GDM1 (cell line): ENCODE data around the gene CCL8.
A peak's percentile ranks its signal among the peaks of the same experiment; 100 is the strongest.
"Not testable (repeated sequence)": the region's sequence is repeated elsewhere in the genome, so short reads cannot be mapped to it uniquely, and the experiment has no call there.

Source experiments
- DNase-seq: peaks from one replicate; lab custom pipeline; 2025; lab: John Stamatoyannopoulos, UW

Gene CCL8

DNA sequence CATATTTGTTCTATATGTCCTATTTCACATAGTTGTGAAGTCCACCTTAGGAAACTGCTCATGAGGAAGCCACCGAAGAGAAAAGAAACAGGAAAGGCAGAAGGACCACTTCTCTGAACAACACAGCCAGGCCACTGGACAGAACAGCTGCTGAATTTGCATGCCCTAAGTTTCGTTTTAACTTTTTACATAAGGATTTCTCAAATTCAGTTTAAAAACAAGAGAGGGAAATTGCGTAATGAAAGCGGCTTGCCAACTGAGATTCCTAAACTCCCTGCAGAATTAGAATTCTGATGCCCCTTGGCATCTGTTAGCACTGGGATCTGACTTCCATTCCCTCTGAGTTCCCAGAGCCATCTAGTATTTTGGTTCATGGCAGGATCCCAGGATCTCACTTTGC is 5.0 kb upstream of the CCL8 start:
- DNase-seq: no peak

GRCh38 chr17:34318474-34318873 is 761 bp upstream of the CCL8 start:
- DNase-seq: no peak

GRCh38 chr17:34321964-34322363 is 2.7 kb downstream of the CCL8 start:
- DNase-seq: no peak

DNA sequence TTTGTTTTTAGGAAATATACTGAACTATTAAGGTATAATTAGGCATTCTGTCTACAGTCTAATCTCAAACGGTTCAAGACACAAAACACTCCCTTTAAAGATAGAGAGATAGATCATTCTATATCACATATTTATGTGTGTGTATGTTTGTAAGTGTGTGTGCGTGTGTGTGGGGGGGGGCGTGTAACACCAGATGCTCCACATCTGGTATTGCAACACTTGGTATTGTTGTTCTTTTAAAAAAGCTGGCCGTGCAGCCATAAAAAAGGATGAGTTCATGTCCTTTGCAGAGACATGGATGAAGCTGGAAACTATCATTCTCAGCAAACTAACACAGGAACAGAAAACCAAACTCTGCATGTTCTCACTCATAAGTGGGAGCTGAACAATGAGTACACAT is 8.3 kb downstream of the CCL8 start:
- not testable (repeated sequence) for DNase-seq

DNA sequence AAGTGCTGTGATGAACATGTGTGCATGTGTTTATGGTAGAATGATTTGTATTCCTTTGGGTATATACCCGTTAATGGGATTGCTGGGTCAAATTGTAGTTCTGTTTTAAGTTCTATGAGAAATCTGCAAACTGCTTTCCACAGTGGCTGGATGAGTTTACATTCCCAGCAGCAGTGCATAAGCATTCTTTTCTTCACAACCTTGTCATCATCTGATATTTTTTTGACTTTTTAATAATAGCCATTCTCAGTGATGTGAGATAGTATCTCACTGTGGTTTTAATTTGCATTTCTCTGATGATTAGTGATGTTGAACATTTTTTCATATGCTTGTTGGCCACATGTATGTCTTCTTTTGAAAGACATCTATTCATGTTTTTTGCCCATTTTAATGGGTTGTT is 18.5 kb downstream of the CCL8 start:
- no peak for DNase-seq

DNA sequence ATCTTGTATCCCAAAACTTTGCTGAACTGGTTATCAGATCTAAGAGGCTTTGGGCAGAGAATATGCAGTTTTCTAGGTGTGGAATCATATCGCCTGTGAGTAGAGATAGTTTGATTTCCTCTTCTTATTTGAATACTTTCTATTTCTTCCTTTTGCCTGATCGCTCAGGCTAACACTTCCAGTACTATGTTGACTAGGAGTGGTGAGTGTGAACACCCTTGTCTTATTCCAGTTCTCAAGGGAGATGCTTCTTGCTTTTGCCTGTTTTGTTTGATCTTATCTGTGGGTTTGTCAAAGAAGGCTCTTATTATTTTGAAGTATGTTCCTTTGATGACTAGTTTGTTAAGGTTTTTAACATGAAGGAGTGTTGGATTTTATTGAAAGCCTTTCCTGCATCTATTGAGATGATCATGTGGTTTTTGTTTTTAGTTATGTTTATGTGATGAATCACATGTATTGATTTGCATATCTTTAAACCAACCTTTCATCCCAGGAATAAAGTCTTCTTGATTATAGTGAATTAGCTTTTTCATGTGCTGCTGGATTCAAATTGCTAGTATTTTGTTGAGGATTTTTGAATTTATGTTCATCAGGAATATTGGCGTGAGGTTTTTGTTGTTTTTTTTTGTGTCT is 20.0 kb downstream of the CCL8 start:
- no peak for DNase-seq

- no peak for DNase-seq
Measured at GRCh38 chr17:34341916-34342315, 22.7 kb downstream of the CCL8 start.

- DNase-seq: no peak
Measured at GRCh38 chr17:34347063-34347462, 27.8 kb downstream of the CCL8 start.

DNA sequence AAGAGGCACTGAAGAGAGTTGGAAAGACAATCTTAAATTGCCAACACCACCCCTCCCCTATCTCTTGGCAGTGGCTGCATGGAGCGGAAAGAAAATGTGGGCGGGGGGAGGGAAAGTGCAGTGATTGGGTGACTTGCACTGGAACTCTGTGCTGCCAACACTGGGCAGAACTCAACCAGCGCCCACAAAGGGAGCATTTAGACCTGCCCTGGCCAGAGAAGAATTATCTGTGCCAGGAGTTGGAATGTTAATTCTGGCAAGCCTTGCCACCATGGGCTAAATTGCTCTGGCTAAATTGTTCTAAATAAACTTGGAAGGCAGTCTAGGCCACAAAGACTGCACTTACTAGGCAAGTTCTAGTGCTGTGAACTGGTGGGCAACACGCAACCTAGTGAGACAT is 30.5 kb downstream of the CCL8 start:
- no peak for DNase-seq

DNA sequence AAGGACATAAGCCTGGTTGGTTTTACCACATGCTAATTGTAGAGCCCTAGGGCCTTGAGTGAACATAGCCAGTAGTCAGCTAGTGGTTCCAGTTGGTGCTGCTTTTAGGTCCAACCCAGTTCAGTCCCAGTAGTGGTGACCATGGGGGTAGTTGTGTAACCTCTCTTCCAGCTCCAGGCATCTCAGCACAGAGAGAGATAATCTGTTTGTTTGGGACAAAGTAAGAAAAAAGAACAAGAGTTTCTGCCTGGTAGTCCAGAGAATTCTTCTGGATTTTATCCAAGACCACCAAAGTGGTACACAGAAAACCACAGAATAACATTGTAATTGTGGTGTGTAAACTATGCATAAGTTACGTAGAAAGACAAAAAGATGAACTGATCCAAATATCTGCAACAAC is 31.9 kb downstream of the CCL8 start:
- DNase-seq: no peak

DNA sequence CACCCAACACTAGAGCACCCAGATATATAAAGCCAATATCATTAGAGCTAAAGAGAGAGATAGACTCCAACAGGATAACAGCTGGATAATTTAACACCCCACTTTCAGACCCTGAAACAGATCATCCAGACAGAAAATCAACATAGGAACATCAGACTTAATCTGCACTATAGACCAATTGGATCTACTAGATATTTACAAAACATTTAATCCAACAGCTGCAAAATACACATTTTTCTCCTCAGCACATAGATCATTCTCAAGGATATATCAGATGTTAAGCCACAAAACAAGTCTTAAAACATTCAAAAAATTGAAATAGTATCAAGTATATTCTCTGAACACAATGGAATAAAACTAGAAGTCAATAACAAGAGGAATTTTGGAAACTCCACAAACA is 33.0 kb downstream of the CCL8 start:
- no peak for DNase-seq

DNA sequence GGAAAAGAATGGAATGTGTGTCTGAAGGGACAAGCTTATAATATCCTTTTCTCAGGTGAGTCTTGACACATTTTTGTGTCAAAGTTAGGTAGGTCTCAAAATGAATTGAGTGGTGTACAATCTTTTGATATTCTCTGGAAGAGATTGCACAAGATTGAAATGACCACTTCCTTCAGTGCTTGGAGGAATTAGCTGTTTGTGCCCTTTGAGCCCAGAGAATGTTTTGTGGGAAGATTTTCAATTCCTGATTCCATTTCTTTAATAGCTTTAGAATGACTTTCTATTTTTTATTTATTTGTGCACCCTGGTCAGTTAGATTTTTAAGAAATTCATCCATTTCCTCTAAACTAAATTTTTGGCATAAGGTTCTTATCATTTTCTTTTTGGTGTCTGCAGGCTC is 35.4 kb downstream of the CCL8 start:
- DNase-seq: no peak

- no peak for DNase-seq
Measured at GRCh38 chr17:34356194-34356593, 37.0 kb downstream of the CCL8 start, which contains the start of gene CCL13. Gene CCL13 (plus strand): TSS chr17:34356480. CDS start chr17:34356527, 47 bp downstream.

DNA sequence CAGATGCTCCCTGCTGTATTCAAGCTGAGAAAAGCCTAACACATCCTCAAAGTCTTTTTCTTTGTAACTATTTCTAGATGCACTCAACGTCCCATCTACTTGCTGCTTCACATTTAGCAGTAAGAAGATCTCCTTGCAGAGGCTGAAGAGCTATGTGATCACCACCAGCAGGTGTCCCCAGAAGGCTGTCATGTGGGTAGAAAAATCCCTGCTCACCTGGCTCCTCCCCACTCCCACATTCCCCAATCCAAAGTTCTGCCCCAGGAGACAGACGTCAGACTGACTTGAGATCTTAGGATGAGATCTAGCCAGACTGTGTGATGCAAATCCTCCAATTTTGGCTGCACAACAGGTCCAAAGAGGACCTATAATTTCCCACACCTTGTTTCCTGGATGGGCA is 38.2 kb downstream of the CCL8 start:
- no peak for DNase-seq

DNA sequence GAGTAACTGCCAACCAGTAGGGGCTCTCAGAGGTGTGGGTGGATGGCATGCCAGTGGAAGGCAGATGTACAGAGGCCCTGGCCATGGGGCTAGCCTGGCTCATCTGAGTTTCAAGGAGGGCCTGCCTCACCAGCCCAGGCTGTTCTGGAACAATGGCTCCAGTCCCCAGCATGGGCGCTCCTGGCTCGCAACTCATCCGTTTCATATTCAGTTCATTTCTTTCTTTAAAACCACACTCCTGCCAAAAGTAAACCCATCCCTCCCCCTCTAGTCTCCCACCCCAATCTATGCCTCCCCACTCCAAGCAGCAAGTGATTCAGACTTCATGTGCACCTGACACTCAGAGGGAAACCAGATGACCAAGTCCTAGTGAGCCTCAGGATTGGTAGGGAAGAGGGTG is 39.4 kb downstream of the CCL8 start:
- DNase-seq: no peak

DNA sequence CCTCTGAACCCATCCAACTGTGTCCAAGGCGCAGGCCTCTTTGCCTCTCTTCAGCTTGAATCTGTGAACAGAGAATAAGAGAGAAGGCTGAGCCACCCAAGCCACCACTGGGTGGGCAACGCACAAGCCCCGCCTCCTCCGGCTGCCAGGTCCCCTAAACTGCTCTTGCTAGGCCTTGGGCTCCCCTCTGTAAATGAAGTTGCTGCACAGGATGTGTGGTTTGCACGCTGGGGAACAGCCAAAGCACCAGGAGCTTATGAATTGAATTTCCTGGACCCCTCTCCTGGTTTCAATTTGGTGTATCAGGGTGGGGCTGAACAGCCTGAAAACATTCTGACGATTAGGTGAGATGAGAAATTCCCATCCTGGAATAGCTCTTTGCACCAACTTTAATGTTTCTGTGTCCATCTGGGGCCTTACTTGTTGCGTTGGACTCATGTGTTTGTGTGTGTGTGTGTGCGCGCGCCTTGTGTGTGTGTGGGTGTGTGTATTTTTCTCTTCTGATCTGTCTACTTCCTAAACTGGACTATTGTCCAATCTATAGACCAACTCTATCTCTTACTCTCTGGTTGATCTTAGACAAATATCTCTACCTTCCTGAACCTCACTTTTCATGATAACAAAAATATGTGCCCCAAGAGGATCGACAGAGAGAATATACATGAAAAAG is 41.5 kb downstream of the CCL8 start:
- DNase-seq: no peak

GRCh38 chr17:34361478-34362061 is 42.3 kb downstream of the CCL8 start:
- peak; percentile 66 for DNase-seq

DNA sequence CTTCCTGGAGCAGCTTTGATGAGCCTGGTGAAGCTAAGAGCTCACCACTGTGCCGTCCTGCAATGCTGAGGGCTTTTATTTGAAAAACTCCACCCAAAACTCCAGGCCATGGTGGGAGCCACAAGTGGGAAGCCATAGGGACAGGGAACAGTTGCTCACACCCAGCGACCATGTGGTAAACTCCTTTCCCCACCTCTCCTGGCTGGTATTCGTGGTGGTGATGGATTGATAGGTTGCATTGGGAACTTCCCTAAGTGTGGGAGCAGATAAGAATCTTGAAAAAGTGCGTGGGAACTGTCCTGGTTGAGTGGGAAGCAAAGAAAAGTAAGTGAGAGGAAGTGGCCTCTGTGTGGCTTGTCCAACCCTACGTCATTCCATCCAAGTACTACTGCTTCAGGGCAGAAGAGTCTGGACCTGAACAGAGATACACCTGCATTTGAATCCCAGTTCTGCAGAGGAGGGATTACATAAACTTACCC is 44.0 kb downstream of the CCL8 start, which contains the start of gene CCL1:
Gene CCL1 (minus strand): TSS at position 51 of the 479 bp plus-strand sequence. CDS start 72 bp downstream, outside the sequence.
- no peak for DNase-seq

DNA sequence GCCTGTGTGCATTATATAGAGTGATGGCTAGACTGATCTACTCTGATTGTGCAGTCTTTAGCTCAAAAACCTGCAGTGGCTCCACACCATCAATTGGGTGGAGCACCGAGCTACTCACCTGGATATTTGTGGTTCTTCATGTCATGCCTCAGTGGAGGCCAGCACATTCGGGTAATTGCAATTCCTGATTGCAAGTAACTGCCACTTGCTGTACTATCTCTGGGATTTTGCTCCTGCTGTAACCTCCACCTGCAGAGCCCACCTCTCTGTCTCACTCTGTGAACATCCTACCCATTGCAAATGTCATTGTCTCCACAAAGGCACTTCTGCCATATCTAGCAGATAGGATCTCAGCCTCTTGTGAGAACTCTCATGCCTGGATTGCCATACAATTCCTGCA is 45.5 kb downstream of the CCL8 start:
- DNase-seq: no peak

DNA sequence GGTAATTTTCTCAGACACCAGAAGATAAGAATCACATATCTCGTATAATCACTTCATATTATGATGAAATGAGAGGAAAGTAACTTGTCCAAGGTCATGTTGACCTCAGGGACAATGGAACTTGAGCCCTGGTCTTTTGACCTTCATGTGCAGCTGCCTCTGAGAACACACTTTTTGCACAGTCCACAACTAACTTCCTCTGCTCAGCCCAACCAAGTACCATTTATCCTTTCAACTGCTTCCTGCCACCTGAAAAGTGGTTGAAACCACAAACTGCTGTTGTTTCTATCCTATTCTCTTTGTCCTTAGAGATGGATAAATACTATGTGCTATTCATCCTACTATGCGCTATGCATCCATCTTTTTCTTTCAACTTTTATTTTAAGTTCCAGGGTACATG is 46.1 kb downstream of the CCL8 start:
- peak; percentile 40 for DNase-seq

DNA sequence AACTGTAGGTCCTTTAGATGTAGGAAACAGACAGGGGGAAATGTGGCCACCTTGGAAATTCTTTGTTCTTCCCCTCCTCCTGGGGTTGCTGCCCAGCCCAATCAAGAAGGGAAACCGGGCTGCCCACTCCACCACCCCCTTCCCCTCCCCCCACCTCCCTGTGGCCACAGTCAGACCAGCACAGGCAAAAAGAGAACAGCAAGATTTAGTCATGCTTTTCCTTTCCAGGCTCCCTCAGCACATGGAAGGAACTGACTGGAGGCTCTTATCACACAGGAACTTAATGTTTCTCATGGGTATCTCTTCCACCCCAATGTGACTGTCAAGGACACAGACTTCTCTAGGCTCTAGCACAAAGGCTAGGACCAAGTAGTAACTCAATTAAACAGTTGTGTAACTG is 46.8 kb downstream of the CCL8 start:
- peak; percentile 35 for DNase-seq

DNA sequence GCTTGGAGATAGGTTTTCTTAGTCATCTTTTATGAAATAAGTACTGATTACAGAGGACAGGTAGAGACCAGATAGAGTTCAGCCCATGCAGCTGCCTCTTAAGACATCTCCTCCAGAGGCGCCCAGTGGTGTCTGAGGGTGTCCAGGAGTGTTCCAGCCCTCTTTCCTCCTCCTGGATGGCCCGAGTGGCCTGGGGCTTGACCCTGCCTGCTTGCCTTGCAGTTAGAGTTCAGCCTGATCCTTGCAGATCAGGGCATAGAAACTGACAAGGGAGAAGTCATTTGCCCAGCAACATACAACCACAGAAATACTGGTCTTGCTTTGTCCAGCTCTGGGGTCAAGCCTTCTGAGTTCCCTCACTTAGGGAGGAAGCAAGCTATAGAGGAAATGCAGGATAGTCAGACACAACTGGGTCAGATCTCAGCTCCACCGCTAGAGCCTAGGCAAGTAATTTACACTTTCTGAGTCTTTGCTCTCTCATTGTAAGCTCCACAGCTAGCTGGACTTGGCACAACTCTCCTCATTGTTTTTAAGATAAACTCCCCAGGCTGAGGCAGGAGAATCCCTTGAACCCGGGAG is 47.4 kb downstream of the CCL8 start:
- no peak for DNase-seq
